ENCODE results near the gene MBNL2. TPM values are rescaled to one million over a fixed set of nuclear protein-coding genes. Genes with fewer than 3 reads are reported as not detected.
"Not testable (repeated sequence)": the region's sequence is repeated elsewhere in the genome, so short reads cannot be mapped to it uniquely, and the experiment has no call there.

The MBNL2 gene
- 15.1 TPM in 2 replicates for total RNA-seq

- intact Hi-C loops (cut with micrococcal nuclease) = loop anchor here (1.0 to 10.0 kb wide), 7 partner anchors 12 to 1833 kb away; partner anchors contain the start of genes DNAJC3 and STK24
These were observed at the start of gene MBNL2 for GRCh38 chr13:97221989-97222700. MBNL2 (plus strand) TSS chr13:97222333; CDS start chr13:97276236, 53,903 bp downstream.

- intact Hi-C loops (cut with micrococcal nuclease) = no loop called here
These were observed 47.5 kb upstream of the MBNL2 start for GRCh38 chr13:97174638-97175037.

- intact Hi-C loops (cut with micrococcal nuclease) = no loop called here
These were observed 47.1 kb upstream of the MBNL2 start for GRCh38 chr13:97175041-97175440.

GRCh38 chr13:97179501-97179900 lies 42.6 kb upstream of the MBNL2 start:
- intact Hi-C loops (cut with micrococcal nuclease) = no loop called here

- intact Hi-C loops (cut with micrococcal nuclease) = no loop called here
These were observed 39.8 kb upstream of the MBNL2 start for GRCh38 chr13:97182111-97182890.

- intact Hi-C loops (cut with micrococcal nuclease) = no loop called here
These were observed 36.8 kb upstream of the MBNL2 start for GRCh38 chr13:97185291-97185690.

- intact Hi-C loops (cut with micrococcal nuclease) = no loop called here
These were observed 36.4 kb upstream of the MBNL2 start for GRCh38 chr13:97185751-97186150.

- intact Hi-C loops (cut with micrococcal nuclease) = no loop called here
These were observed 33.9 kb upstream of the MBNL2 start for GRCh38 chr13:97188207-97188606.

- intact Hi-C loops (cut with micrococcal nuclease) = no loop called here
These were observed 32.2 kb upstream of the MBNL2 start for GRCh38 chr13:97189928-97190327.

GRCh38 chr13:97191142-97191541 lies 31.0 kb upstream of the MBNL2 start:
- intact Hi-C loops (cut with micrococcal nuclease) = no loop called here

- intact Hi-C loops (cut with micrococcal nuclease) = no loop called here
These were observed 30.5 kb upstream of the MBNL2 start for GRCh38 chr13:97191615-97192014.

GRCh38 chr13:97192166-97192565 lies 30.0 kb upstream of the MBNL2 start:
- intact Hi-C loops (cut with micrococcal nuclease) = no loop called here

GRCh38 chr13:97193577-97193976 lies 28.6 kb upstream of the MBNL2 start:
- intact Hi-C loops (cut with micrococcal nuclease) = no loop called here

GRCh38 chr13:97194479-97194878 lies 27.7 kb upstream of the MBNL2 start:
- intact Hi-C loops (cut with micrococcal nuclease) = no loop called here

GRCh38 chr13:97196340-97196739 lies 25.8 kb upstream of the MBNL2 start:
- intact Hi-C loops (cut with micrococcal nuclease) = no loop called here

- intact Hi-C loops (cut with micrococcal nuclease) = no loop called here
These were observed 23.4 kb upstream of the MBNL2 start for GRCh38 chr13:97198753-97199152.

GRCh38 chr13:97199451-97199850 lies 22.7 kb upstream of the MBNL2 start:
- intact Hi-C loops (cut with micrococcal nuclease) = no loop called here

- intact Hi-C loops (cut with micrococcal nuclease) = no loop called here
These were observed 21.8 kb upstream of the MBNL2 start for GRCh38 chr13:97200081-97200942.

- intact Hi-C loops (cut with micrococcal nuclease) = no loop called here
These were observed 19.4 kb upstream of the MBNL2 start for GRCh38 chr13:97202761-97203160.

- intact Hi-C loops (cut with micrococcal nuclease) = no loop called here
These were observed 16.7 kb upstream of the MBNL2 start for GRCh38 chr13:97205465-97205864.

- intact Hi-C loops (cut with micrococcal nuclease) = no loop called here
These were observed 16.2 kb upstream of the MBNL2 start for GRCh38 chr13:97205982-97206381.

- intact Hi-C loops (cut with micrococcal nuclease) = not testable (repeated sequence)
These were observed 14.9 kb upstream of the MBNL2 start for GRCh38 chr13:97207252-97207651.
